Caco-2 (cell line): ENCODE measurements around the gene IFT81. TPM values are rescaled to one million over a fixed set of nuclear protein-coding genes. Genes with fewer than 3 reads are reported as not detected.

Source experiments
- BruUV-seq: library from RNA; stranded (reverse); fragments of 400-500 nt; replicated peaks from 2 replicates; lab custom pipeline; 2021; lab: Mats Ljungman, UMichigan
- CTCF ChIA-PET: fragments of 300-600 bp; sonication (Branson Sonifier 250); formaldehyde crosslinking; loops from one replicate; lab custom pipeline; 2022; ENCODE audit warnings: antibody characterized with exemption; lab: Charles Lee
- POLR2A ChIA-PET: fragments of 300-600 bp; sonication (Branson Sonifier 250); formaldehyde crosslinking; loops from one replicate; lab custom pipeline; 2022; ENCODE audit warnings: antibody characterized with exemption; lab: Charles Lee
- DNase-seq, 2 experiments: peaks; one replicate each; pipeline versions ENCODE4 v3.0.0 to v3.0.0-alpha.2; 2020 to 2022
- H3K27me3 ChIP-seq: replicated peaks from 2 replicates; pipeline ENCODE4 v1.6.0; 2011; ENCODE audit warnings: low read length; ENCODE audit not compliant: control insufficient read depth, insufficient read depth
- H3K36me3 ChIP-seq: 2 replicates; pipeline ENCODE4 v1.5.1; 2011; ENCODE audit warnings: low read length; ENCODE audit not compliant: control insufficient read depth, insufficient read depth
- H3K4me1 ChIP-seq: fragments of 250-450 bp; sonication (Bioruptor Pico); 2 replicates; pipeline ENCODE4 v1.5.1; 2020; ENCODE audit warnings: mild to moderate bottlenecking
- H3K4me3 ChIP-seq: 2 replicates; pipeline ENCODE4 v1.5.1; 2011; ENCODE audit warnings: low read depth, mild to moderate bottlenecking, control low read depth, low read length
- H3K9me3 ChIP-seq: fragments of 250-450 bp; sonication (Bioruptor Pico); 2 replicates; pipeline ENCODE4 v1.5.1; 2020; ENCODE audit warnings: mild to moderate bottlenecking, moderate library complexity
- H3K27ac Mint-ChIP-seq: one replicate; pipeline ENCODE4 v1.8.0; 2022; ENCODE audit warnings: mixed read lengths; ENCODE audit not compliant: unreplicated experiment
- H3K27me3 Mint-ChIP-seq: one replicate; pipeline ENCODE4 v1.8.0; 2022; ENCODE audit warnings: mixed read lengths; ENCODE audit not compliant: insufficient read depth, unreplicated experiment
- H3K36me3 Mint-ChIP-seq: one replicate; pipeline ENCODE4 v1.8.0; 2022; ENCODE audit warnings: mild to moderate bottlenecking, mixed read lengths; ENCODE audit not compliant: insufficient read depth, unreplicated experiment
- H3K4me1 Mint-ChIP-seq: one replicate; pipeline ENCODE4 v1.8.0; 2022; ENCODE audit warnings: low read depth, mixed read lengths; ENCODE audit not compliant: unreplicated experiment
- H3K4me3 Mint-ChIP-seq: one replicate; pipeline ENCODE4 v1.8.0; 2022; ENCODE audit warnings: mild to moderate bottlenecking, moderate library complexity, mixed read lengths; ENCODE audit not compliant: unreplicated experiment
- H3K9me3 Mint-ChIP-seq: one replicate; pipeline ENCODE4 v1.8.0; 2022; ENCODE audit warnings: mixed read lengths; ENCODE audit not compliant: unreplicated experiment
- intact Hi-C: fragments of 100-400 bp; cut with micrococcal nuclease; formaldehyde crosslinking; loops from one replicate; pipeline ENCODE4 v1.10.0; 2022; ENCODE audit not compliant: unreplicated experiment
- total RNA-seq: library from RNA; stranded (reverse); gene quantifications from 2 replicates; pipeline ENCODE4 v1.2.3, GENCODE V29; 2022
- TF ChIP-seq, protein P1 (sequence below), 2 experiments: fragments of 200-600 bp in 1 of 2; IDR thresholded peaks; 1 replicate in 1 of 2; 2 replicates in 1 of 2; pipeline versions ENCODE4 v1.5.1 to v1.8.0; 2011 to 2022; ENCODE audit warnings: antibody characterized with exemption in 1 of 2, control low read depth in 1 of 2, inconsistent platforms in 1 of 2, low read depth in 1 of 2, low read length in 1 of 2, mild to moderate bottlenecking in 1 of 2, moderate library complexity in 1 of 2; ENCODE audit not compliant: insufficient read depth in 1 of 2, severe bottlenecking in 1 of 2, unreplicated experiment in 1 of 2

The IFT81 gene
- total RNA-seq, 1 experiment from 2014 or later = 5.9 TPM

DNA sequence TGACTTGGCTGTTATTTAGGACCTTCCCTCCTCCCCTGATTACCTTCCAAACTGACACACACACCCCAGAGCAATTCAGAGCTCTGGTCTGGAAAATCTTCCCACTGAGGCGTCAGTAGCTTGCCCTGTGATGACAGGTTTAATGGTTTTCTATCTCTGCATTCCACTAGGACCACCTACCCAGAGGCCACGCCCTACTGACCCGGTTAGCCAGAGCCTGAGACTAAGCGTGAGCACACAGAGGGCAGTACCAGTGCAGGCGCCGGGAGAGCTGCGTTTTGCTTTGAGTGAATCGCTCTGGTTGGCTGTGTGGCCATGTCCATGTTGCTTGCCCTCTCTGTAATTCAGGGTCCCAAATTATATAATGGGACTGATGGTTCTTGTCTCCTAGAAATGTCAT is 120.7 kb downstream of the IFT81 start:
- CTCF ChIA-PET = no interaction called here
- TF ChIP-seq, protein P1, sequence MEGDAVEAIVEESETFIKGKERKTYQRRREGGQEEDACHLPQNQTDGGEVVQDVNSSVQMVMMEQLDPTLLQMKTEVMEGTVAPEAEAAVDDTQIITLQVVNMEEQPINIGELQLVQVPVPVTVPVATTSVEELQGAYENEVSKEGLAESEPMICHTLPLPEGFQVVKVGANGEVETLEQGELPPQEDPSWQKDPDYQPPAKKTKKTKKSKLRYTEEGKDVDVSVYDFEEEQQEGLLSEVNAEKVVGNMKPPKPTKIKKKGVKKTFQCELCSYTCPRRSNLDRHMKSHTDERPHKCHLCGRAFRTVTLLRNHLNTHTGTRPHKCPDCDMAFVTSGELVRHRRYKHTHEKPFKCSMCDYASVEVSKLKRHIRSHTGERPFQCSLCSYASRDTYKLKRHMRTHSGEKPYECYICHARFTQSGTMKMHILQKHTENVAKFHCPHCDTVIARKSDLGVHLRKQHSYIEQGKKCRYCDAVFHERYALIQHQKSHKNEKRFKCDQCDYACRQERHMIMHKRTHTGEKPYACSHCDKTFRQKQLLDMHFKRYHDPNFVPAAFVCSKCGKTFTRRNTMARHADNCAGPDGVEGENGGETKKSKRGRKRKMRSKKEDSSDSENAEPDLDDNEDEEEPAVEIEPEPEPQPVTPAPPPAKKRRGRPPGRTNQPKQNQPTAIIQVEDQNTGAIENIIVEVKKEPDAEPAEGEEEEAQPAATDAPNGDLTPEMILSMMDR (IDR thresholded peaks at IDR 0.05; ENCODE audit: insufficient read depth in 1 of 2, low read depth in 1 of 2, low read length in 1 of 2, severe bottlenecking in 1 of 2, unreplicated experiment in 1 of 2) = no peak

DNA sequence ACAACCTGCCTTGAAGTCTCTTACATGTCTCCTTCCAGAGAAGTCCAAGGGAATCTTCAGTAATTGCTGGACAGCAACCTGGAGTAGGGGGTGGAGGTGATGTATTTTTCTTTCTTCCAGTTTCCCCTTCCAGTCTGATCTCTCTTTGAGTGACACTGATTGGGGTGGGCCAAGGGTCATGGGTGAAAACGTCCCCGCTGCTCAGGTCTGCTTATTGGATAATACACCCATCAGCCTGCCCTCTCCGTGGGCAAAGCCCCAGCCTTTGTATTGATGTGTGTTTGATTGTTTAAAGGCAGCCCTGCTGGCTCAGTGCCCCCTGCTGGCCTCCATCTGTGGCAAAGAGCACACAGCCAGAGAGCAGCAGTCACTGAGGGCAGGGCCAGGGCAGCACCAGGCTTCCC is 121.2 kb downstream of the IFT81 start:
- ChIA-PET CTCF (no interaction called here), POLR2A (no interaction called here)
- Mint-ChIP-seq H3K4me1 (peaks cover 44% of the 10 kb centered on the region), H3K27me3 (no peaks in the 10 kb centered on the region), H3K4me3 (no peak overlapping the region), H3K36me3 (no peaks in the 10 kb centered on the region), H3K9me3 (no peaks in the 10 kb centered on the region), H3K27ac (peak overlapping the region; percentile 86)
- no peak overlapping the region for H3K4me3 ChIP-seq
- intact Hi-C loops = no loop called here
- H3K9me3 ChIP-seq = no peaks in the 10 kb centered on the region
- no TSS peak for BruUV-seq
- DNase-seq = no peak
- peaks cover 48% of the 10 kb centered on the region for H3K4me1 ChIP-seq
- TF ChIP-seq, protein P1 (IDR thresholded peaks at IDR 0.05; ENCODE audit: insufficient read depth in 1 of 2, low read depth in 1 of 2, low read length in 1 of 2, severe bottlenecking in 1 of 2, unreplicated experiment in 1 of 2) = no peak
- no peaks in the 10 kb centered on the region; the same call in 1 of the 2 replicates for H3K36me3 ChIP-seq
- no peaks in the 10 kb centered on the region for H3K27me3 ChIP-seq

More for the DNA sequence above, 120.7 kb downstream of the IFT81 start:
- Histone ChIP-seq H3K4me1 (peaks cover 47% of the 10 kb centered on the region), H3K9me3 (no peaks in the 10 kb centered on the region), H3K27me3 (no peaks in the 10 kb centered on the region), H3K36me3 (no peaks in the 10 kb centered on the region; the same call in 1 of the 2 replicates), H3K4me3 (no peak overlapping the region)
- H3K27ac Mint-ChIP-seq = no peak overlapping the region
- intact Hi-C loops = no loop called here
- BruUV-seq = no TSS peak
- H3K9me3 Mint-ChIP-seq = no peaks in the 10 kb centered on the region
- H3K36me3 Mint-ChIP-seq = no peaks in the 10 kb centered on the region
- H3K4me1 Mint-ChIP-seq = peaks cover 44% of the 10 kb centered on the region
- H3K4me3 Mint-ChIP-seq = no peak overlapping the region
- POLR2A ChIA-PET = no interaction called here
- no peak for DNase-seq
- no peaks in the 10 kb centered on the region for H3K27me3 Mint-ChIP-seq

DNA sequence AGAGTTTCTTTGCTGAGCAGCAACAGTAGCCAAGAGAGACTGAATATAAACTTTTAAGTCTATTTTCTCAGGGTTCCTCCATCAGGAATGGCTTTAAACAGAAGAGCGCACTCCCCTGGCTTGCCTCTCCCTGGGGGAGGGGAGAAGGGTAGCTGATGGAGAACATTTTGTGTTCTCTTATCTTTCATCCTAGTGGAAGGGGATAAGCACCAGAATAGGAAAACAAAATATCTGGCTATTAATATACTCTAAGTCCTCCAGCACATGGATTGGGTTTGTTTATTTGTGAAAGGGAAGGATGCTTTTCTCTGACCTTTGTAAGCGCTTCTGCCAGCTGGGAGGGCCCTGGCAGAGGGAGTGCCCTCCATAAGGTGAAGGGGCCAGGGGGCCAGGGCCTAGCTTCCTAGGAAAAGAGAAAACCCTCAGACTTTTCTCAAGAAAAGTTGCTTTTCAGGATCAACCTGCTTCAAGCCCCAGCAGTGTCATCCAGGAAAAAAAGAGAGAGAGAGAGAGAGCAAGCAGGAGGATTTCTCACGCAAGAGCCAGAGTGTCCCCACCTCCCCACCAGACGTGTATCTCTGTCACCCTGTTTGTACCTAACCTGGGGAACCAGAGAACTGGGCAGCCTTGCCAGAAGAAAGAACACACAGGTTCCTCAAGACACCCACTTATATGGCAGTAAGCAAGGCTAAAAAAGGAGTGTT is 122.6 kb downstream of the IFT81 start:
- peak; percentile 64 to 70 for DNase-seq
- TSS peak; percentile 82 for BruUV-seq
- TF ChIP-seq, protein P1 (IDR thresholded peaks at IDR 0.05; ENCODE audit: insufficient read depth in 1 of 2, low read depth in 1 of 2, low read length in 1 of 2, severe bottlenecking in 1 of 2, unreplicated experiment in 1 of 2) = no peak
- POLR2A ChIA-PET = interaction anchor here (0.7 to 4.4 kb wide), 2 partner anchors 22 to 34 kb away, joined by 3 to 41 read pairs; partner anchors contain the start of gene ATP2A2
- peak overlapping the region; percentile 62 for H3K4me3 Mint-ChIP-seq
- peak overlapping the region; percentile 86 for H3K27ac Mint-ChIP-seq
- no peaks in the 10 kb centered on the region for H3K9me3 ChIP-seq
- no peak overlapping the region for H3K4me3 ChIP-seq
- no peaks in the 10 kb centered on the region; the same call in 1 of the 2 replicates for H3K36me3 ChIP-seq
- peaks cover 53% of the 10 kb centered on the region for H3K4me1 ChIP-seq
- no peaks in the 10 kb centered on the region for H3K27me3 ChIP-seq
- intact Hi-C loops = loop anchor here (1.0 kb wide), 2 partner anchors 13 to 35 kb away; partner anchors contain the start of gene ATP2A2
- CTCF ChIA-PET = interaction anchor here (1.5 kb wide), 2 partner anchors 13 to 34 kb away, joined by 4 to 8 read pairs; partner anchors contain the start of gene ATP2A2
- H3K4me1 Mint-ChIP-seq = peaks cover 47% of the 10 kb centered on the region
- no peaks in the 10 kb centered on the region for H3K36me3 Mint-ChIP-seq
- H3K9me3 Mint-ChIP-seq = no peaks in the 10 kb centered on the region
- H3K27me3 Mint-ChIP-seq = no peaks in the 10 kb centered on the region
